GM19351 (cell line): Measurements from ENCODE around the gene CCDC3.

Source experiments
- ATAC-seq: cut with Tn5 transposase; IDR thresholded peaks from one replicate; pipeline ENCODE4 v1.9.1; 2021; ENCODE audit warnings: mild to moderate bottlenecking, moderate library complexity; ENCODE audit not compliant: unreplicated experiment

Gene CCDC3

GRCh38 chr10:12927896-12928295 lies 73.6 kb downstream of the CCDC3 start:
- ATAC-seq, result no peak

GRCh38 chr10:12925845-12926244 lies 75.7 kb downstream of the CCDC3 start:
- ATAC-seq, result no peak

- ATAC-seq, result no peak
Observed at GRCh38 chr10:12924911-12925310, 76.6 kb downstream of the CCDC3 start.

- no peak for ATAC-seq
Observed at GRCh38 chr10:12922117-12922900, 79.2 kb downstream of the CCDC3 start.

GRCh38 chr10:12921163-12921562 lies 80.3 kb downstream of the CCDC3 start:
- no peak for ATAC-seq

GRCh38 chr10:12919574-12919973 lies 81.9 kb downstream of the CCDC3 start:
- ATAC-seq, result no peak

GRCh38 chr10:12916587-12916986 lies 84.9 kb downstream of the CCDC3 start:
- ATAC-seq, result no peak

GRCh38 chr10:12915637-12916168 lies 85.8 kb downstream of the CCDC3 start:
- ATAC-seq, result no peak

- ATAC-seq, result no peak
Observed at GRCh38 chr10:12914111-12914510, 87.4 kb downstream of the CCDC3 start.

- no peak for ATAC-seq
Observed at GRCh38 chr10:12911795-12912194, 89.7 kb downstream of the CCDC3 start.

GRCh38 chr10:12910835-12911234 lies 90.7 kb downstream of the CCDC3 start:
- no peak for ATAC-seq

- ATAC-seq, result no peak
Observed at GRCh38 chr10:12909836-12910185, 91.7 kb downstream of the CCDC3 start.

GRCh38 chr10:12909182-12909835 lies 92.2 kb downstream of the CCDC3 start:
- no peak for ATAC-seq

GRCh38 chr10:12908773-12909172 lies 92.7 kb downstream of the CCDC3 start:
- ATAC-seq, result no peak

- no peak for ATAC-seq
Observed at GRCh38 chr10:12907656-12908055, 93.9 kb downstream of the CCDC3 start.

- ATAC-seq, result no peak
Observed at GRCh38 chr10:12906051-12906541, 95.4 kb downstream of the CCDC3 start.

GRCh38 chr10:12905067-12905466 lies 96.4 kb downstream of the CCDC3 start:
- no peak for ATAC-seq

- ATAC-seq, result no peak
Observed at GRCh38 chr10:12902851-12903358, 98.6 kb downstream of the CCDC3 start.

GRCh38 chr10:12902135-12902572 lies 99.4 kb downstream of the CCDC3 start:
- no peak for ATAC-seq

GRCh38 chr10:12899546-12899945 lies 102.0 kb downstream of the CCDC3 start:
- ATAC-seq, result no peak

GRCh38 chr10:12898271-12898670 lies 103.2 kb downstream of the CCDC3 start:
- no peak for ATAC-seq

- no peak for ATAC-seq
Observed at GRCh38 chr10:12897278-12897677, 104.2 kb downstream of the CCDC3 start.
